ENCODE results near the gene CLEC18B.

GRCh38 chr16:74461826-74462225 is 40.5 kb upstream of the CLEC18B start:
- TF ChIP-seq POLR2A (IDR thresholded peaks at IDR 0.05) (no peak), POLR2AphosphoS5 (IDR thresholded peaks at IDR 0.05) (no peak)
- TF ChIP-seq, protein P1, sequence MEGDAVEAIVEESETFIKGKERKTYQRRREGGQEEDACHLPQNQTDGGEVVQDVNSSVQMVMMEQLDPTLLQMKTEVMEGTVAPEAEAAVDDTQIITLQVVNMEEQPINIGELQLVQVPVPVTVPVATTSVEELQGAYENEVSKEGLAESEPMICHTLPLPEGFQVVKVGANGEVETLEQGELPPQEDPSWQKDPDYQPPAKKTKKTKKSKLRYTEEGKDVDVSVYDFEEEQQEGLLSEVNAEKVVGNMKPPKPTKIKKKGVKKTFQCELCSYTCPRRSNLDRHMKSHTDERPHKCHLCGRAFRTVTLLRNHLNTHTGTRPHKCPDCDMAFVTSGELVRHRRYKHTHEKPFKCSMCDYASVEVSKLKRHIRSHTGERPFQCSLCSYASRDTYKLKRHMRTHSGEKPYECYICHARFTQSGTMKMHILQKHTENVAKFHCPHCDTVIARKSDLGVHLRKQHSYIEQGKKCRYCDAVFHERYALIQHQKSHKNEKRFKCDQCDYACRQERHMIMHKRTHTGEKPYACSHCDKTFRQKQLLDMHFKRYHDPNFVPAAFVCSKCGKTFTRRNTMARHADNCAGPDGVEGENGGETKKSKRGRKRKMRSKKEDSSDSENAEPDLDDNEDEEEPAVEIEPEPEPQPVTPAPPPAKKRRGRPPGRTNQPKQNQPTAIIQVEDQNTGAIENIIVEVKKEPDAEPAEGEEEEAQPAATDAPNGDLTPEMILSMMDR (IDR thresholded peaks at IDR 0.05): no peak

Data from upper lobe of left lung (tissue), 4 donors.